HepG2 (cell line): Measurements from ENCODE around the gene HOXC10.

Experiments
- FOXP1 ChIP-seq, 2 experiments: fragments of 450-650 bp in 1 of 2; IDR thresholded peaks; 2 replicates each; pipeline ENCODE4 v1.6.1; 2017 to 2018; ENCODE audit warnings: antibody characterized with exemption in 1 of 2
- MAFK ChIP-seq, 2 experiments: IDR thresholded peaks in 1 of 2; conservative IDR thresholded peaks in 1 of 2; 2 replicates each; pipeline ENCODE4 v1.6.1; 2011; ENCODE audit warnings: improper control_type of control experiment in 2 of 2, low read length in 2 of 2
- MXI1 ChIP-seq: IDR thresholded peaks from 3 replicates; pipeline ENCODE4 v1.6.1; 2012; ENCODE audit warnings: low read depth, low read length, inconsistent platforms, borderline replicate concordance
- POLR2AphosphoS5 ChIP-seq: IDR thresholded peaks from 2 replicates; pipeline ENCODE4 v1.6.1; 2012; ENCODE audit warnings: low read depth, low read length
- RFX5 ChIP-seq: IDR thresholded peaks from 2 replicates; pipeline ENCODE4 v1.6.1; 2011; ENCODE audit warnings: low read depth, low read length, improper control_type of control experiment
- TF ChIP-seq, protein P1 (sequence below): sonication (generic); formaldehyde crosslinking; IDR thresholded peaks from 2 replicates; pipeline ENCODE4 v1.8.0; 2022; ENCODE audit warnings: missing genetic modification reagents, low read depth, mild to moderate bottlenecking, borderline replicate concordance
- TF ChIP-seq, protein P2 (sequence below): sonication (generic); formaldehyde crosslinking; IDR thresholded peaks from 2 replicates; pipeline ENCODE4 v1.5.0; 2020; ENCODE audit warnings: mild to moderate bottlenecking, missing genetic modification reagents, moderate library complexity
- TF ChIP-seq, protein P3 (sequence below): IDR thresholded peaks from 2 replicates; pipeline ENCODE4 v1.6.1; 2012; ENCODE audit warnings: low read depth, low read length, improper control_type of control experiment
- TF ChIP-seq, protein P4 (sequence below): sonication (generic); formaldehyde crosslinking; IDR thresholded peaks from 2 replicates; pipeline ENCODE4 v1.5.0; 2020; ENCODE audit warnings: mild to moderate bottlenecking, missing genetic modification reagents
- TF ChIP-seq, protein P5 (sequence below): sonication (generic); formaldehyde crosslinking; IDR thresholded peaks from 2 replicates; pipeline ENCODE4 v1.4.0; 2020; ENCODE audit warnings: missing genetic modification reagents
- TF ChIP-seq, protein P6 (sequence below): sonication (generic); formaldehyde crosslinking; IDR thresholded peaks from 2 replicates; pipeline ENCODE4 v1.4.0; 2020; ENCODE audit warnings: missing genetic modification reagents

DNA sequence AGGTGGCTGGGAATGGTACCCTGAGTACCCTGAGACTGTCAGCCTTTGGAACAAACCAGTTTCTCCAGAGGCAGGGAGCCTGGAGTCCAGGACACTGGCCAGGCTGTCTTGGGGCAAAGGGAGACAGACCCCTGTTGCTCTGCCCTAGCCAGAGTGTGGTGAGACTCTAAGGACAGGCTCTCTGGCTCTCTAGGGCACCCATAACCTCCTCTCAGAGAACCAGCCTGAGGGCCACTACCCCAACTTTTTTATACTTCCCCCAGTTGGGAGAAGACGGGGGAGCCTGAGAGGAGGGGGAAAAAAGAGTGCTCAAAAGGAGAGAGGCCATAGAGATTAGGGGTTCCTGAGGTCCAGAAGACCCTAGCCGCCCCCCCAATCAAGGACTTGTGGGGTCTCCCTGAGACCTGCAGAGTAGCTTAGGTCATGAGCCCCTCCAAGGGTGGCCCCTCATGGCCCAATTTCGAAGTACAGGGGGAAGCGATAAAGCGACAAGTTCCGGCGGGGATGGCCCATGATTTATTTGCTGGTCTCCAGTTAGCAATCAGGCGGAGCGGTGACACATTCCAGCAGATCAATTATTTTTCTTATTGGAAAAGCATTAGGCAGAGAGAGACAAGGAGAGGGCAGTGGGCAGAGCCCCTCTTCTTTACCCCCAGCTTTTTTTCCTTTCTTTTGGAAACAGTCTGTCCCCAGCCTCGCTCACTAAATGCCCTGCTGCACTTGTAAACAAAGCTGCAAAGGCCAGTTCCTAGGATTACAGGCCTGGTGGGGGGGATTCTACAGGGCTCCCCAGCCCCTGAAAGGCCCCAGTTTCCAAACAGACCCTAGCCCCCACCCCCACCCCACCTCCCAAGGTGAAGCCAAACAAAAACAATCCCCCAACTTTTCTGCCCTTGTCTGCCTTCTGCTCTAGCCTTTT is 25.4 kb downstream of the HOXC10 start:
- TF ChIP-seq, protein P1, sequence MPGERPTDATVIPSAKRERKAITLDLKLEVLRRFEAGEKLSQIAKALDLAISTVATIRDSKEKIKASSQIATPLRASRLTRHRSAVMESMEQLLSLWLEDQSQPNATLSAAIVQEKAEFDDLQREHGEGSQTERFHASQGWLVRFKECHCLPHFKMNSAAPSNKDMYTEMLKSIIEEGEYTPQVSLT (CRISPR knock-in tag): no peak
- TF ChIP-seq RFX5: no peak
- no peak for TF ChIP-seq MAFK (conservative IDR thresholded peaks at IDR 0.05 in 1 of 2, IDR thresholded peaks at IDR 0.05 in 1 of 2; ENCODE audit: low read length in 2 of 2)
- TF ChIP-seq, protein P2, sequence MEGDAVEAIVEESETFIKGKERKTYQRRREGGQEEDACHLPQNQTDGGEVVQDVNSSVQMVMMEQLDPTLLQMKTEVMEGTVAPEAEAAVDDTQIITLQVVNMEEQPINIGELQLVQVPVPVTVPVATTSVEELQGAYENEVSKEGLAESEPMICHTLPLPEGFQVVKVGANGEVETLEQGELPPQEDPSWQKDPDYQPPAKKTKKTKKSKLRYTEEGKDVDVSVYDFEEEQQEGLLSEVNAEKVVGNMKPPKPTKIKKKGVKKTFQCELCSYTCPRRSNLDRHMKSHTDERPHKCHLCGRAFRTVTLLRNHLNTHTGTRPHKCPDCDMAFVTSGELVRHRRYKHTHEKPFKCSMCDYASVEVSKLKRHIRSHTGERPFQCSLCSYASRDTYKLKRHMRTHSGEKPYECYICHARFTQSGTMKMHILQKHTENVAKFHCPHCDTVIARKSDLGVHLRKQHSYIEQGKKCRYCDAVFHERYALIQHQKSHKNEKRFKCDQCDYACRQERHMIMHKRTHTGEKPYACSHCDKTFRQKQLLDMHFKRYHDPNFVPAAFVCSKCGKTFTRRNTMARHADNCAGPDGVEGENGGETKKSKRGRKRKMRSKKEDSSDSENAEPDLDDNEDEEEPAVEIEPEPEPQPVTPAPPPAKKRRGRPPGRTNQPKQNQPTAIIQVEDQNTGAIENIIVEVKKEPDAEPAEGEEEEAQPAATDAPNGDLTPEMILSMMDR (CRISPR knock-in tag): no peak
- no peak for TF ChIP-seq MXI1
- TF ChIP-seq, protein P3, sequence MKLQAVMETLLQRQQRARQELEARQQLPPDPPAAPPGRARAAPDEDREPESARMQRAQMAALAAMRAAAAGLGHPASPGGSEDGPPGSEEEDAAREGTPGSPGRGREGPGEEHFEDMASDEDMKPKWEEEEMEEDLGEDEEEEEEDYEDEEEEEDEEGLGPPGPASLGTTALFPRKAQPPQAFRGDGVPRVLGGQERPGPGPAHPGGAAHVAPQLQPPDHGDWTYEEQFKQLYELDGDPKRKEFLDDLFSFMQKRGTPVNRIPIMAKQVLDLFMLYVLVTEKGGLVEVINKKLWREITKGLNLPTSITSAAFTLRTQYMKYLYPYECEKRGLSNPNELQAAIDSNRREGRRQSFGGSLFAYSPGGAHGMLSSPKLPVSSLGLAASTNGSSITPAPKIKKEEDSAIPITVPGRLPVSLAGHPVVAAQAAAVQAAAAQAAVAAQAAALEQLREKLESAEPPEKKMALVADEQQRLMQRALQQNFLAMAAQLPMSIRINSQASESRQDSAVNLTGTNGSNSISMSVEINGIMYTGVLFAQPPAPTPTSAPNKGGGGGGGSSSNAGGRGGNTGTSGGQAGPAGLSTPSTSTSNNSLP: no peak
- TF ChIP-seq POLR2AphosphoS5: no peak
- TF ChIP-seq, protein P4, sequence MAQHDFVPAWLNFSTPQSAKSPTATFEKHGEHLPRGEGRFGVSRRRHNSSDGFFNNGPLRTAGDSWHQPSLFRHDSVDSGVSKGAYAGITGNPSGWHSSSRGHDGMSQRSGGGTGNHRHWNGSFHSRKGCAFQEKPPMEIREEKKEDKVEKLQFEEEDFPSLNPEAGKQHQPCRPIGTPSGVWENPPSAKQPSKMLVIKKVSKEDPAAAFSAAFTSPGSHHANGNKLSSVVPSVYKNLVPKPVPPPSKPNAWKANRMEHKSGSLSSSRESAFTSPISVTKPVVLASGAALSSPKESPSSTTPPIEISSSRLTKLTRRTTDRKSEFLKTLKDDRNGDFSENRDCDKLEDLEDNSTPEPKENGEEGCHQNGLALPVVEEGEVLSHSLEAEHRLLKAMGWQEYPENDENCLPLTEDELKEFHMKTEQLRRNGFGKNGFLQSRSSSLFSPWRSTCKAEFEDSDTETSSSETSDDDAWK: no peak
- TF ChIP-seq, protein P5, sequence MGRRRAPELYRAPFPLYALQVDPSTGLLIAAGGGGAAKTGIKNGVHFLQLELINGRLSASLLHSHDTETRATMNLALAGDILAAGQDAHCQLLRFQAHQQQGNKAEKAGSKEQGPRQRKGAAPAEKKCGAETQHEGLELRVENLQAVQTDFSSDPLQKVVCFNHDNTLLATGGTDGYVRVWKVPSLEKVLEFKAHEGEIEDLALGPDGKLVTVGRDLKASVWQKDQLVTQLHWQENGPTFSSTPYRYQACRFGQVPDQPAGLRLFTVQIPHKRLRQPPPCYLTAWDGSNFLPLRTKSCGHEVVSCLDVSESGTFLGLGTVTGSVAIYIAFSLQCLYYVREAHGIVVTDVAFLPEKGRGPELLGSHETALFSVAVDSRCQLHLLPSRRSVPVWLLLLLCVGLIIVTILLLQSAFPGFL (CRISPR knock-in tag): no peak
- TF ChIP-seq FOXP1 (IDR thresholded peaks at IDR 0.05): no peak
- no peak for TF ChIP-seq FOXP1 (CRISPR knock-in tag; IDR thresholded peaks at IDR 0.05)
- TF ChIP-seq, protein P6, sequence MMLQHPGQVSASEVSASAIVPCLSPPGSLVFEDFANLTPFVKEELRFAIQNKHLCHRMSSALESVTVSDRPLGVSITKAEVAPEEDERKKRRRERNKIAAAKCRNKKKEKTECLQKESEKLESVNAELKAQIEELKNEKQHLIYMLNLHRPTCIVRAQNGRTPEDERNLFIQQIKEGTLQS (CRISPR knock-in tag): no peak
